Neural crest cell (in vitro differentiated cells): ENCODE measurements around the gene EOLA1. TPM values are rescaled to one million over a fixed set of nuclear protein-coding genes. Genes with fewer than 3 reads are reported as not detected.
"Not testable (repeated sequence)": the region's sequence is repeated elsewhere in the genome, so short reads cannot be mapped to it uniquely, and the experiment has no call there.

Source experiments
- DNase-seq: peaks from one replicate; pipeline ENCODE4 v3.0.0; 2021; ENCODE audit warnings: low read depth, mixed read lengths, low spot score
- H3K27ac Mint-ChIP-seq: one replicate; pipeline ENCODE4 v1.8.0; 2021; ENCODE audit warnings: mild to moderate bottlenecking, mixed read lengths; ENCODE audit not compliant: unreplicated experiment
- H3K27me3 Mint-ChIP-seq: 2 replicates; pipeline ENCODE4 v1.8.0; 2021; ENCODE audit warnings: low read depth, mild to moderate bottlenecking, mixed read lengths
- H3K36me3 Mint-ChIP-seq: 2 replicates; pipeline ENCODE4 v1.8.0; 2021; ENCODE audit warnings: low read depth, mild to moderate bottlenecking, mixed read lengths
- H3K4me1 Mint-ChIP-seq: 2 replicates; pipeline ENCODE4 v1.8.0; 2021; ENCODE audit warnings: mixed read lengths
- H3K4me3 Mint-ChIP-seq: one replicate; pipeline ENCODE4 v1.8.0; 2021; ENCODE audit warnings: mild to moderate bottlenecking, mixed read lengths
- H3K9me3 Mint-ChIP-seq: 2 replicates; pipeline ENCODE4 v1.8.0; 2021; ENCODE audit warnings: mixed read lengths
- CTCF ChIP-seq: fragments of 200-600 bp; sonication (generic); conservative IDR thresholded peaks from 2 replicates; pipeline ENCODE4 v1.5.0; 2021; ENCODE audit warnings: antibody characterized with exemption, mild to moderate bottlenecking
- total RNA-seq: library from RNA; stranded (reverse); gene quantifications from 2 replicates; pipeline ENCODE4 v1.2.1, GENCODE V29; 2021

The EOLA1 gene
- total RNA-seq, 1 donor from 2014 or later, result 14.6 TPM

- Mint-ChIP-seq H3K4me1 (peaks cover 19% of the 10 kb centered on the region), H3K27me3 (no peaks in the 10 kb centered on the region), H3K4me3 (no peak overlapping the region), H3K9me3 (peaks cover 2% of the 10 kb centered on the region), H3K36me3 (no peaks in the 10 kb centered on the region), H3K27ac (no peak overlapping the region)
- TF ChIP-seq CTCF, result no peak
- no peak for DNase-seq
Measured at GRCh38 chrX:149570668-149571067, 29.9 kb downstream of the EOLA1 start.

GRCh38 chrX:149571770-149572169, 31.0 kb downstream of the EOLA1 start:
- no peak overlapping the region for H3K27ac Mint-ChIP-seq
- no peaks in the 10 kb centered on the region for H3K36me3 Mint-ChIP-seq
- DNase-seq, result no peak
- no peak overlapping the region for H3K4me3 Mint-ChIP-seq
- no peaks in the 10 kb centered on the region for H3K27me3 Mint-ChIP-seq
- no peak for TF ChIP-seq CTCF
- H3K9me3 Mint-ChIP-seq, result peaks cover 2% of the 10 kb centered on the region
- H3K4me1 Mint-ChIP-seq, result peaks cover 19% of the 10 kb centered on the region

- peaks cover 2% of the 10 kb centered on the region for H3K9me3 Mint-ChIP-seq
- no peaks in the 10 kb centered on the region for H3K27me3 Mint-ChIP-seq
- H3K4me1 Mint-ChIP-seq, result peaks cover 19% of the 10 kb centered on the region
- no peaks in the 10 kb centered on the region for H3K36me3 Mint-ChIP-seq
- TF ChIP-seq CTCF, result no peak
- no peak overlapping the region for H3K4me3 Mint-ChIP-seq
- no peak for DNase-seq
- no peak overlapping the region for H3K27ac Mint-ChIP-seq
Measured at GRCh38 chrX:149572743-149573142, 31.9 kb downstream of the EOLA1 start.

GRCh38 chrX:149573456-149573855, 32.6 kb downstream of the EOLA1 start:
- DNase-seq, H3K9me3 Mint-ChIP-seq, H3K27me3 Mint-ChIP-seq, H3K36me3 Mint-ChIP-seq, H3K27ac Mint-ChIP-seq, H3K4me3 Mint-ChIP-seq: not testable (repeated sequence)
- peaks cover 19% of the 10 kb centered on the region for H3K4me1 Mint-ChIP-seq

GRCh38 chrX:149585631-149586030, 44.8 kb downstream of the EOLA1 start:
- H3K27ac Mint-ChIP-seq, H3K4me3 Mint-ChIP-seq, H3K36me3 Mint-ChIP-seq, DNase-seq, H3K4me1 Mint-ChIP-seq, H3K9me3 Mint-ChIP-seq, H3K27me3 Mint-ChIP-seq: not testable (repeated sequence)

- not testable (repeated sequence) for H3K27ac Mint-ChIP-seq, H3K9me3 Mint-ChIP-seq, H3K36me3 Mint-ChIP-seq, H3K4me3 Mint-ChIP-seq, H3K27me3 Mint-ChIP-seq, H3K4me1 Mint-ChIP-seq, DNase-seq
Measured at GRCh38 chrX:149587359-149587758, 46.5 kb downstream of the EOLA1 start, which contains the start of gene MAGEA9B. MAGEA9B (minus strand) TSS chrX:149587459; CDS start chrX:149583179, 4,280 bp downstream.

GRCh38 chrX:149590993-149591392, 50.2 kb downstream of the EOLA1 start:
- not testable (repeated sequence) for H3K27ac Mint-ChIP-seq, DNase-seq, H3K36me3 Mint-ChIP-seq, H3K4me3 Mint-ChIP-seq, H3K27me3 Mint-ChIP-seq, H3K9me3 Mint-ChIP-seq, H3K4me1 Mint-ChIP-seq

GRCh38 chrX:149595214-149595613, 54.4 kb downstream of the EOLA1 start, which contains the start of gene HSFX2:
HSFX2 (minus strand) TSS chrX:149595314; CDS start chrX:149594700, 614 bp downstream.
- not testable (repeated sequence) for H3K27me3 Mint-ChIP-seq, H3K36me3 Mint-ChIP-seq, DNase-seq, H3K4me1 Mint-ChIP-seq, H3K9me3 Mint-ChIP-seq, H3K4me3 Mint-ChIP-seq, H3K27ac Mint-ChIP-seq

GRCh38 chrX:149595943-149596342, 55.1 kb downstream of the EOLA1 start:
- not testable (repeated sequence) for H3K9me3 Mint-ChIP-seq, H3K4me3 Mint-ChIP-seq

More at GRCh38 chrX:149595943-149596342, 55.1 kb downstream of the EOLA1 start:
- not testable (repeated sequence) for H3K36me3 Mint-ChIP-seq, H3K27ac Mint-ChIP-seq, H3K27me3 Mint-ChIP-seq, DNase-seq, H3K4me1 Mint-ChIP-seq
